T-cell (primary cell): ENCODE results near the gene CRTC2. TPM values are rescaled to one million over a fixed set of nuclear protein-coding genes. Genes with fewer than 3 reads are reported as not detected.

ENCODE experiments used
- ATAC-seq, 4 experiments: fragments of 200-7000 bp in 3 of 4; fragments of 150-1000 bp in 1 of 4; cut with Tn5 transposase; replicated peaks in 1 of 4; 1 replicate in 3 of 4; 2 replicates in 1 of 4; pipeline ENCODE4 v1.10.0; 2021; ENCODE audit warnings: moderate library complexity in 3 of 4, mild to moderate bottlenecking in 2 of 4, moderate number of reproducible peaks in 1 of 4
- CTCF ChIA-PET, 2 donors: fragments of 300-600 bp; sonication (Branson Sonifier 250); formaldehyde crosslinking; loops; one replicate each; lab custom pipeline; 2022; ENCODE audit warnings: antibody characterized with exemption in 2 of 2; lab: Charles Lee
- POLR2A ChIA-PET, 2 donors: fragments of 300-600 bp; sonication (Branson Sonifier 250); formaldehyde crosslinking; loops; one replicate each; lab custom pipeline; 2022; ENCODE audit warnings: antibody characterized with exemption in 2 of 2; lab: Charles Lee
- DNase-seq, 35 experiments: peaks; one replicate each; pipeline versions ENCODE4 v3.0.0 to v3.0.0-alpha.2; 2013 to 2023
- H3K27ac ChIP-seq: one replicate; pipeline ENCODE4 v1.5.1; 2013; ENCODE audit warnings: low read length
- H3K27me3 ChIP-seq, 2 experiments: replicated peaks in 1 of 2; 1 replicate in 1 of 2; 2 replicates in 1 of 2; pipeline versions ENCODE4 v1.6.1 to v1.7.0; 2013; ENCODE audit warnings: low read length in 1 of 2, mixed read lengths in 1 of 2; ENCODE audit not compliant: control insufficient read depth in 2 of 2, insufficient read depth in 2 of 2; ENCODE audit errors: extremely low read depth in 1 of 2
- H3K36me3 ChIP-seq, 2 donors: 1 replicate in 1 of 2; 2 replicates in 1 of 2; pipeline versions ENCODE4 v1.6.1 to v1.7.0; 2013; ENCODE audit warnings: low read length in 1 of 2; ENCODE audit not compliant: control insufficient read depth in 2 of 2, insufficient read depth in 1 of 2; ENCODE audit errors: extremely low read depth in 1 of 2
- H3K4me1 ChIP-seq, 2 experiments: 1 replicate in 1 of 2; 2 replicates in 1 of 2; pipeline versions ENCODE4 v1.6.1 to v1.7.0; 2013; ENCODE audit warnings: low read length in 2 of 2, mixed read lengths in 1 of 2; ENCODE audit not compliant: insufficient read depth in 2 of 2, control insufficient read depth in 1 of 2; ENCODE audit errors: extremely low read depth in 1 of 2
- H3K4me3 ChIP-seq, 2 donors: 1 replicate in 1 of 2; 2 replicates in 1 of 2; pipeline versions ENCODE4 v1.5.1 to v1.7.0; 2013; ENCODE audit warnings: mild to moderate bottlenecking in 2 of 2, low read length in 1 of 2, moderate library complexity in 1 of 2; ENCODE audit not compliant: control insufficient read depth in 1 of 2; ENCODE audit errors: extremely low read depth in 1 of 2
- H3K9me3 ChIP-seq: 2 replicates; pipeline ENCODE4 v1.7.0; 2013
- H3K27ac Mint-ChIP-seq, 2 donors: one replicate each; pipeline ENCODE4 v1.8.0; 2020 to 2021; ENCODE audit warnings: mild to moderate bottlenecking in 2 of 2, mixed read lengths in 2 of 2
- H3K27me3 Mint-ChIP-seq, 2 donors: one replicate each; pipeline ENCODE4 v1.8.0; 2021 to 2022; ENCODE audit warnings: mixed read lengths in 2 of 2
- H3K36me3 Mint-ChIP-seq: one replicate; pipeline ENCODE4 v1.8.0; 2021; ENCODE audit warnings: mixed read lengths
- H3K4me1 Mint-ChIP-seq, 3 donors: one replicate each; pipeline ENCODE4 v1.8.0; 2020 to 2022; ENCODE audit warnings: mixed read lengths in 3 of 3, mild to moderate bottlenecking in 1 of 3
- H3K4me3 Mint-ChIP-seq, 3 donors: one replicate each; pipeline ENCODE4 v1.8.0; 2020 to 2022; ENCODE audit warnings: mild to moderate bottlenecking in 3 of 3, mixed read lengths in 3 of 3, moderate library complexity in 3 of 3
- H3K9me3 Mint-ChIP-seq, 3 donors: one replicate each; pipeline ENCODE4 v1.8.0; 2020 to 2022; ENCODE audit warnings: mixed read lengths in 3 of 3
- WGBS: methylation state at CpG from one replicate; pipeline ENCODE4 v1.1.5; 2013; ENCODE audit warnings: missing lambda C conversion rate; ENCODE audit not compliant: insufficient coverage; 5-methylcytosine and 5-hydroxymethylcytosine counted together
- total RNA-seq, 35 experiments: library from RNA in 6 of 35; stranded (reverse) in 6 of 35; fragments of 120-200 nt in 1 of 35; gene quantifications; one replicate each; pipeline versions ENCODE4 v1.2.1 to v1.2.4 and lab custom pipeline; 2013 to 2026

The CRTC2 gene
- total RNA-seq, 5 donors from 2014 or later (not counting 1 experiment from before 2014, with no cell fraction given): 108 to 153 (median 122) TPM

DNA sequence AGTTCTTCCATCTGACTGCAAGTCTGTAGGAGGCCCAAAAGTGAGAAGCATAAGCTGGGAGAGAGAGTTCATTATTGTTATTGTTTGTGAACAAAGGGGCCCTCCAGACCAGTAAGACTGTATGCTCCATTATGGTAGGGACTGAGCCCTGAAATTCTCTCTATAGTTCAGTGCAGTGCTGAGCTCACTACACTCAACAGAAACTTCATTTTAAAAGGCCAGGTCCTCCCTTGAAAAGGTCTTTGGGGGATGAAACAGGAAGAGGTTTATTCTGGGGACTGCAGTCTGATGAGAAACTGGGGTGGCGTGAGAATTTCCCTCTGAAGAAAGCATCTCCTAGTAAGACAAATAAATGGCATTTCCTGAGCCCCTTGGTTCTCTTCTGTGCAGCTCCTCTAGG lies 30.2 kb downstream of the CRTC2 start:
- H3K36me3 Mint-ChIP-seq: peaks cover 8% of the 10 kb centered on the region
- POLR2A ChIA-PET: no interaction called here
- H3K4me3 Mint-ChIP-seq: no peak overlapping the region
- Histone ChIP-seq H3K4me1 (peaks cover 4 to 15% of the 10 kb centered on the region in 2 experiments), H3K27me3 (no peaks in the 10 kb centered on the region), H3K36me3 (peaks cover 20 to 23% of the 10 kb centered on the region in 2 donors), H3K27ac (no peak overlapping the region), H3K9me3 (no peaks in the 10 kb centered on the region), H3K4me3 (no peak overlapping the region)
- CTCF ChIA-PET: interaction anchor here in 1 of 2 donors (0.6 kb wide), 1 partner anchor 119 kb away, joined by 3 read pairs; no protein-coding TSS in a partner anchor
- no peak for ATAC-seq
- peaks cover 10 to 24% (median 15%) of the 10 kb centered on the region in 3 donors for H3K4me1 Mint-ChIP-seq
- H3K27me3 Mint-ChIP-seq: no peaks in the 10 kb centered on the region
- DNase-seq: no peak
- H3K9me3 Mint-ChIP-seq: no peaks in the 10 kb centered on the region
- whole genome bisulfite sequencing: no CpG with 5 or more reads among the region's 1 CpG
- H3K27ac Mint-ChIP-seq: peak overlapping the region; percentile 13 to 29

DNA sequence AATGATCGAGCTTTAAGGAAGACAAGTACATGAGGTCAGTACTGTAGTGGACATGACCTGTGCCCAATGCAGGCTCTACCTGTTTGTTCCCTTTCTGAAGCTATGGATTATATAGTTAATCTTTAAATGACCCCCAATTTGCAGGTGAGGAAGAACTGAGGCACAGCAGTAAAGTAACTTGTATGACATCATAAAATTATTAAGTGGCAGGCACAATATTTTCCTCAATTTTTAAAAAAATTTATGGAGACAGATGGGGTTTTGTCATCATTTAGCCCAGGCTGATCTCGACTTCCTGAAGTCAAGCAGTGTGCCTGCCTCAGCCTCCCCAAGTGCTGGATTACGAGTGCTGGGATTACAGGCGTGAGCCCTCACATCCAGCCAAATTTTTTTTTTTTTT lies 32.0 kb downstream of the CRTC2 start:
- no peaks in the 10 kb centered on the region for H3K9me3 Mint-ChIP-seq
- no peak overlapping the region for H3K27ac Mint-ChIP-seq
- CTCF ChIA-PET: no interaction called here
- H3K4me3 Mint-ChIP-seq: no peak overlapping the region
- peaks cover 8% of the 10 kb centered on the region in 2 donors for H3K36me3 ChIP-seq
- no peak overlapping the region for H3K4me3 ChIP-seq
- H3K27me3 ChIP-seq: no peaks in the 10 kb centered on the region
- peaks cover 14 to 33% (median 22%) of the 10 kb centered on the region in 3 donors for H3K4me1 Mint-ChIP-seq
- H3K27ac ChIP-seq: no peak overlapping the region
- 100% methylated on average over 3 of the region's 4 CpGs for WGBS
- no peak for ATAC-seq
- H3K27me3 Mint-ChIP-seq: peaks cover 0 to 1% of the 10 kb centered on the region in 2 donors
- no peaks in the 10 kb centered on the region for H3K9me3 ChIP-seq
- POLR2A ChIA-PET: interaction anchor here in 1 of 2 donors (0.7 kb wide), 1 partner anchor 44 kb away, joined by 17 read pairs; no protein-coding TSS in a partner anchor
- H3K4me1 ChIP-seq: peaks cover 4 to 22% of the 10 kb centered on the region in 2 experiments
- no peak for DNase-seq
- H3K36me3 Mint-ChIP-seq: no peaks in the 10 kb centered on the region

DNA sequence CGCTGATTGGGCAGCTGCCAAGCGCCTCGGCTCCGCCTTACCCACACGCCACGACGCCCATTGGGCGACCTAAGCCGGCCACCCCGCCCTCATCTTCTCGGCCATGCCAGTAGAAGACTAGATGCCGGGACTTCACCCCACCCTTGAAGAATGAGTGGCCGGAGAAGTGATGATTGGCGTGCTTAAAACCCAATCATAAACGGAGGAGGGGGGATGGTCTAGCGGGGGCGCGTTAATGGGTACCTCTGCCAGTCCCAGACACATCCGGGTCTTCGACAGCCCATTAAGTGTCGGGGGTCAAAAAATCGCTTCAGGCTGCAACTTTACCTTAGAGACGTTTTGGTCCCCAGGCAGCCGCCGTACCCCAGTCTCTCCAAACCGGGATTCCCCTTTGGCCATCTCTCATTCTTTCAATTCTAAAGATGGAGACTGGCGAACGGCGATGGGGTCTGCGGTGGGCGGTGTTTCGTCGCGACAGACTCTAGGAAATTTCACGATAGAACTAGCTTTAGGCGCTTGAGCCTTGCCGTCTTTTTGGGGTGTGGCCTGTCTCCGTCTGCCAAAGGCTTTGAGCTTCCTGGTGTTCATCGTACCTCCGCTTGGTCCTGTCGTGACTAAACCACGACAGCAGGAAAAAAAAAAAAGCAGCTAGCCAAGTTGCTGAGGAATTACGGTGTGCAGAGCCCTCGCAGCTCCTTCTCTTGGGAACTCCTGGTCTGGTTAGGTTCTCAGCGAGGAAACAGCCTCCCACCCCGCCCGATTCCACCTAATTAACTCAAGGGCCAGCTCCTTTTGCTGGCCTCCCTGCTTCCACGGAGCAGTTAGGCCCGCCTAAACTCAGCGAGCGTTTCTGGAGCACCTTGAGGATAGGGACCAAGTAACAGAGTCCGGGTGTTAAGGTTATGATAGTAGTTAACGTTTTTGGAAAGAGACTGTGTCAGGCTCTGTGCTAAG lies 35.2 kb downstream of the CRTC2 start, which contains the start of gene GATAD2B:
TSS of gene GATAD2B (minus strand) at position 1 of the 954 bp plus-strand sequence. CDS start 94,625 bp downstream, outside the sequence.
- Histone ChIP-seq H3K4me3 (peak within 1 kb of the TSS; percentile 69 to 90), H3K27me3 (no peaks in the 10 kb centered on the region), H3K36me3 (peaks cover 0 to 4% of the 10 kb centered on the region in 2 donors), H3K9me3 (no peaks in the 10 kb centered on the region), H3K27ac (peak within 1 kb of the TSS; percentile 88), H3K4me1 (peaks cover 27 to 39% of the 10 kb centered on the region in 2 experiments)
- CTCF ChIA-PET: interaction anchor here in 1 of 2 donors (0.7 to 2.9 kb wide), 6 partner anchors 16 to 119 kb away, joined by 3 to 25 read pairs (median 3); partner anchors contain the start of gene DENND4B
- peak within 1 kb of the TSS; percentile 91 to 96 (median 94) for H3K4me3 Mint-ChIP-seq
- H3K27ac Mint-ChIP-seq: peak within 1 kb of the TSS; percentile 95 to 97
- H3K27me3 Mint-ChIP-seq: peaks cover 0 to 1% of the 10 kb centered on the region in 2 donors
- WGBS: 0% methylated on average over 40 of the region's 53 CpGs
- peaks cover 37 to 52% (median 51%) of the 10 kb centered on the region in 3 donors for H3K4me1 Mint-ChIP-seq
- no peaks in the 10 kb centered on the region for H3K36me3 Mint-ChIP-seq
- H3K9me3 Mint-ChIP-seq: no peaks in the 10 kb centered on the region
- DNase-seq (peak; percentile 92 to 100 (median 99)), ATAC-seq (peak; percentile 92 to 96 (median 94))
- POLR2A ChIA-PET: interaction anchor here (0.5 to 1.3 kb wide), 14 partner anchors 20 to 1988 kb away, joined by 3 to 11 read pairs (median 4); partner anchors contain the start of genes RIT1 (in 1 of the 2), RPS27 (in 1 of the 2) and SLC27A3 (in 1 of the 2)

DNA sequence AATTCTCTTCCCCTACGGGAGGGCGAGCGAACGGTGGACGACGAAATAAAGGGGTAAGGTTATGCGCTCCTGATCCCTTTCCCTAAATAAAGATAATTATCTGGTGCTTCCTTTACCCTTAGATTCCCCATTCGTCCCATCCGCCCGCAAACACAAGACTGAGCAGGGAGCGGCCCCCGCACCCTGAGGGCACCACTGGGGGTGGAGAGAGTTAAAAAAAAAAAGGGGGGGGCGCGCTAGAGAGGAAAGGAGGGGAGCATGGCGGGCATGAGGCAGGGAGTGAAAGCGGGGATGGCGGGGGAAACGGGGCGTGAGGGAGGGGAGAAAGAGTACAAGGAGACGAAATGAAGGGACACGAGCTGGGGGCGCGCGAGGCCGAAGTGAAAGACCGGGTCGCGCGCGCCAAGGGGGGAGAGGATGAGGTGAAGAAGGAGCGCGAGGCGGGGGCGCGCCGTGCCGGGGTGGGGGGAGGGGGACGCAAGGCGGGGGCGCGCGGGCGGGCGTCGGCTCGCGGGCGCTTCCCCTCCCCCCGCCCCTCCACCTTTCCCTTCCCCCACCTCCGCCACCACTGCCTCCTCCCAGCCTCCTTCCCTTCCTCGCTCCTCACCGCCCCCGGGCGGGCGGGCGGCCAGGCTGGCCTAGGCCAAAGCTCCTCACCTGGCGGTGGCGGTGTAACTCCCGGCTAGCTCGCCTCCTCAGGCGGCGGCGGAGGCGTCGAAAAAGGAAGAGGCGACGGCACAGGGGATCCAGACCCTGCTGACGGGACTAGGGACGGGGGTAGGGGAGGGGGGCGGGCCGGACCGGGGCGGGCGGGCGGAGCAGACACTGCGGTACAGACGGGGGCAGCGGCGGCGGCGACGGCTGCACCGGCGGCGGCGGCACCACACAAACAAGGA lies 36.1 kb downstream of the CRTC2 start:
- DNase-seq: peak in 22 of 35 experiments; percentile 8 to 59 (median 40)
- CTCF ChIA-PET: interaction anchor here (0.5 to 2.9 kb wide), 10 partner anchors 22 to 411 kb away, joined by 3 to 25 read pairs (median 4); partner anchors contain the start of genes DENND4B (in 1 of the 2), RAB13 (in 1 of the 2) and S100A6 (in 1 of the 2)
- ATAC-seq: peak; percentile 0 to 37 (median 28)

DNA sequence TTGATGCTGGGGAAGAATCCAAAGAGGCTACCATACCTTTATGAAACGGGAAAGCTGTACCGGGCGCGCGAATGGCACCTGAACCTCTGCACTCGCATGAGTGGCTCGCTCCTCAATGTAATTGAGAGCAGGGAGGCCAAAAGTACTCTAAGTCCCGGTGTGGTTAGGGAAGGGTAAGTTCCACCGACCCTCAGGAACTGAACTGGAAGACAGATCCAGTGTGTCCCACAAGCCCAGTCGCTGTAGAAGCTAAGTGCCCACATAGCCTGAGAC lies 36.7 kb downstream of the CRTC2 start:
- no peaks in the 10 kb centered on the region for H3K9me3 ChIP-seq
- POLR2A ChIA-PET: interaction anchor here in 1 of 2 donors (0.5 to 0.6 kb wide), 2 partner anchors 68 to 287 kb away, joined by 3 to 13 read pairs; no protein-coding TSS in a partner anchor
- H3K4me3 Mint-ChIP-seq: peak overlapping the region; percentile 90 to 96 (median 91)
- H3K27ac Mint-ChIP-seq: peak overlapping the region; percentile 73 to 77
- WGBS: no CpG with 5 or more reads among the region's 10 CpGs
- peaks cover 0 to 1% of the 10 kb centered on the region in 2 donors for H3K27me3 Mint-ChIP-seq
- H3K4me1 ChIP-seq: peaks cover 33 to 41% of the 10 kb centered on the region in 2 experiments
- H3K36me3 Mint-ChIP-seq: peaks cover 8% of the 10 kb centered on the region
- H3K27ac ChIP-seq: peak overlapping the region; percentile 46
- H3K9me3 Mint-ChIP-seq: no peaks in the 10 kb centered on the region
- H3K27me3 ChIP-seq: no peaks in the 10 kb centered on the region
- CTCF ChIA-PET: interaction anchor here (0.5 to 2.9 kb wide), 6 partner anchors 23 to 411 kb away, joined by 3 to 10 read pairs (median 4); partner anchors contain the start of genes DENND4B (in 1 of the 2) and RAB13 (in 1 of the 2)
- peaks cover 0 to 11% of the 10 kb centered on the region in 2 donors for H3K36me3 ChIP-seq
- ATAC-seq: no peak
- peak in 1 of 35 experiments; percentile 13 for DNase-seq
- peak overlapping the region; percentile 69 to 75 for H3K4me3 ChIP-seq
- peaks cover 43 to 60% (median 58%) of the 10 kb centered on the region in 3 donors for H3K4me1 Mint-ChIP-seq

More for the DNA sequence above, 36.1 kb downstream of the CRTC2 start:
- Histone ChIP-seq H3K36me3 (peaks cover 0 to 11% of the 10 kb centered on the region in 2 donors), H3K4me1 (peaks cover 33 to 39% of the 10 kb centered on the region in 2 experiments), H3K27ac (peak overlapping the region; percentile 68), H3K27me3 (no peaks in the 10 kb centered on the region), H3K4me3 (peak overlapping the region; percentile 69 to 75), H3K9me3 (no peaks in the 10 kb centered on the region)
- Mint-ChIP-seq H3K27ac (peak overlapping the region; percentile 95 to 97), H3K4me3 (peak overlapping the region; percentile 91 to 96 (median 94)), H3K4me1 (peaks cover 43 to 58% (median 56%) of the 10 kb centered on the region in 3 donors), H3K36me3 (peaks cover 8% of the 10 kb centered on the region), H3K9me3 (no peaks in the 10 kb centered on the region), H3K27me3 (peaks cover 0 to 1% of the 10 kb centered on the region in 2 donors)
- POLR2A ChIA-PET: interaction anchor here (0.5 to 1.3 kb wide), 6 partner anchors 23 to 287 kb away, joined by 3 to 13 read pairs (median 6); no protein-coding TSS in a partner anchor
- 0% methylated on average over 24 of the region's 86 CpGs for WGBS
